ENCODE measurements around the gene LRRC49. TPM values are rescaled to one million over a fixed set of nuclear protein-coding genes. Genes with fewer than 3 reads are reported as not detected.

Gene LRRC49
- total and polyA plus RNA-seq, 10 of the 15 experiments (the other 5 are each of a cell fraction or from before 2014, with no cell fraction given): 1.4 to 3.7 (median 2.9) TPM

DNA sequence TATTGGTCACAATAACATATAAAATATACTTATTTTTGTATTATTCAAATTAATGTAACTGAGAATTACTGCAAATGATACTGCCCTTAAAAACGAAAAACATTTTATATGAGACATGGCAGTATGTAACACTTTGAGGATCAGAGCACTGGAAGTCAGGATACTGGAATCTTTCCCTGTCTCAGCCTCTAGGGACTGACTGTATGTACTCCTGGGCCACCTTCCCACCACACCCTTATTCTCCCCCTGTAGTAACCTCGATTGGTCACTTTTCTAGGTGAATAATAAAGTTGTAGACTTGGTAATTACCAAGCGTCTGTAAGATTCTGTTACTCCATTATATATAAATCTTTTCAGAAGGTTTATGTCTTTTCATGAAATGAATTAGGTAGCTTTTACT, 43.0 kb downstream of the LRRC49 start:
- H3K27ac ChIP-seq (ENCODE audit: control insufficient read depth, insufficient read depth): no peak overlapping the region
- H3K9ac ChIP-seq (ENCODE audit: control insufficient read depth, insufficient read depth, low read length): no peak overlapping the region
- no peak for TF ChIP-seq MTA3 (IDR thresholded peaks at IDR 0.05; ENCODE audit: borderline replicate concordance, low read length)
- TF ChIP-seq ASH2L (IDR thresholded peaks at IDR 0.05; ENCODE audit: borderline replicate concordance, low read depth): no peak
- TF ChIP-seq ATF7 (IDR thresholded peaks at IDR 0.05; ENCODE audit: low read depth): no peak
- TF ChIP-seq DPF2 (IDR thresholded peaks at IDR 0.05): no peak
- TF ChIP-seq JUND (IDR thresholded peaks at IDR 0.05; ENCODE audit: low read depth, low read length): no peak
- no peak for TF ChIP-seq CBX5 (IDR thresholded peaks at IDR 0.05; ENCODE audit: low read depth)
- TF ChIP-seq EED (IDR thresholded peaks at IDR 0.05; ENCODE audit: low read depth): no peak
- no peak for TF ChIP-seq EP300 (IDR thresholded peaks at IDR 0.05; ENCODE audit: borderline replicate concordance in 1 of 2, control insufficient read depth in 1 of 2, low read depth in 2 of 2, low read length in 2 of 2)
- TF ChIP-seq SMAD1 (IDR thresholded peaks at IDR 0.05; ENCODE audit: low read depth, partially characterized antibody): no peak
- no peak for TF ChIP-seq TCF12 (IDR thresholded peaks at IDR 0.05; ENCODE audit: low read depth, low read length)
- TF ChIP-seq WRNIP1 (IDR thresholded peaks at IDR 0.05; ENCODE audit: borderline replicate concordance, low read depth, low read length): no peak
- no peak for TF ChIP-seq TAF1 (IDR thresholded peaks at IDR 0.05; ENCODE audit: borderline replicate concordance, low read depth, low read length)
- TF ChIP-seq, protein P1, sequence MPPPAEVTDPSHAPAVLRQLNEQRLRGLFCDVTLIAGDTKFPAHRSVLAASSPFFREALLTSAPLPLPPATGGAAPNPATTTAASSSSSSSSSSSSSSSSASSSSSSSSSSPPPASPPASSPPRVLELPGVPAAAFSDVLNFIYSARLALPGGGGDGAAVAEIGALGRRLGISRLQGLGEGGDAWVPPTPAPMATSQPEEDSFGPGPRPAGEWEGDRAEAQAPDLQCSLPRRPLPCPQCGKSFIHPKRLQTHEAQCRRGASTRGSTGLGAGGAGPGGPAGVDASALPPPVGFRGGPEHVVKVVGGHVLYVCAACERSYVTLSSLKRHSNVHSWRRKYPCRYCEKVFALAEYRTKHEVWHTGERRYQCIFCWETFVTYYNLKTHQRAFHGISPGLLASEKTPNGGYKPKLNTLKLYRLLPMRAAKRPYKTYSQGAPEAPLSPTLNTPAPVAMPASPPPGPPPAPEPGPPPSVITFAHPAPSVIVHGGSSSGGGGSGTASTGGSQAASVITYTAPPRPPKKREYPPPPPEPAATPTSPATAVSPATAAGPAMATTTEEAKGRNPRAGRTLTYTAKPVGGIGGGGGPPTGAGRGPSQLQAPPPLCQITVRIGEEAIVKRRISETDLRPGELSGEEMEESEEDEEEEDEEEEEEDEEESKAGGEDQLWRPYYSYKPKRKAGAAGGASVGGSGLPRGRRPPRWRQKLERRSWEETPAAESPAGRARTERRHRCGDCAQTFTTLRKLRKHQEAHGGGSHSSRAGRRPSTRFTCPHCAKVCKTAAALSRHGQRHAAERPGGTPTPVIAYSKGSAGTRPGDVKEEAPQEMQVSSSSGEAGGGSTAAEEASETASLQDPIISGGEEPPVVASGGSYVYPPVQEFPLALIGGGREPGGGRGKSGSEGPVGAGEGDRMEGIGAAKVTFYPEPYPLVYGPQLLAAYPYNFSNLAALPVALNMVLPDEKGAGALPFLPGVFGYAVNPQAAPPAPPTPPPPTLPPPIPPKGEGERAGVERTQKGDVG (CRISPR knock-in tag; IDR thresholded peaks at IDR 0.05): no peak
- no peak for TF ChIP-seq CHD2 (IDR thresholded peaks at IDR 0.05; ENCODE audit: borderline replicate concordance, low read depth, low read length)
- TF ChIP-seq, protein P2, sequence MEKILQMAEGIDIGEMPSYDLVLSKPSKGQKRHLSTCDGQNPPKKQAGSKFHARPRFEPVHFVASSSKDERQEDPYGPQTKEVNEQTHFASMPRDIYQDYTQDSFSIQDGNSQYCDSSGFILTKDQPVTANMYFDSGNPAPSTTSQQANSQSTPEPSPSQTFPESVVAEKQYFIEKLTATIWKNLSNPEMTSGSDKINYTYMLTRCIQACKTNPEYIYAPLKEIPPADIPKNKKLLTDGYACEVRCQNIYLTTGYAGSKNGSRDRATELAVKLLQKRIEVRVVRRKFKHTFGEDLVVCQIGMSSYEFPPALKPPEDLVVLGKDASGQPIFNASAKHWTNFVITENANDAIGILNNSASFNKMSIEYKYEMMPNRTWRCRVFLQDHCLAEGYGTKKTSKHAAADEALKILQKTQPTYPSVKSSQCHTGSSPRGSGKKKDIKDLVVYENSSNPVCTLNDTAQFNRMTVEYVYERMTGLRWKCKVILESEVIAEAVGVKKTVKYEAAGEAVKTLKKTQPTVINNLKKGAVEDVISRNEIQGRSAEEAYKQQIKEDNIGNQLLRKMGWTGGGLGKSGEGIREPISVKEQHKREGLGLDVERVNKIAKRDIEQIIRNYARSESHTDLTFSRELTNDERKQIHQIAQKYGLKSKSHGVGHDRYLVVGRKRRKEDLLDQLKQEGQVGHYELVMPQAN (conservative IDR thresholded peaks at IDR 0.05): no peak
- TF ChIP-seq, protein P3, sequence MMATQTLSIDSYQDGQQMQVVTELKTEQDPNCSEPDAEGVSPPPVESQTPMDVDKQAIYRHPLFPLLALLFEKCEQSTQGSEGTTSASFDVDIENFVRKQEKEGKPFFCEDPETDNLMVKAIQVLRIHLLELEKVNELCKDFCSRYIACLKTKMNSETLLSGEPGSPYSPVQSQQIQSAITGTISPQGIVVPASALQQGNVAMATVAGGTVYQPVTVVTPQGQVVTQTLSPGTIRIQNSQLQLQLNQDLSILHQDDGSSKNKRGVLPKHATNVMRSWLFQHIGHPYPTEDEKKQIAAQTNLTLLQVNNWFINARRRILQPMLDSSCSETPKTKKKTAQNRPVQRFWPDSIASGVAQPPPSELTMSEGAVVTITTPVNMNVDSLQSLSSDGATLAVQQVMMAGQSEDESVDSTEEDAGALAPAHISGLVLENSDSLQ (IDR thresholded peaks at IDR 0.05): no peak
- no peak for TF ChIP-seq MEF2A (IDR thresholded peaks at IDR 0.05; ENCODE audit: insufficient read depth, low read depth, low read length)
- TF ChIP-seq HDGF (IDR thresholded peaks at IDR 0.05): no peak
- TF ChIP-seq POLR2A (IDR thresholded peaks at IDR 0.05; ENCODE audit: low read depth, low read length): no peak
- H4K20me1 ChIP-seq (ENCODE audit: control insufficient read depth, insufficient read depth): no peaks in the 10 kb centered on the region
- no peaks in the 10 kb centered on the region for H3K79me2 ChIP-seq (ENCODE audit: control insufficient read depth, insufficient read depth, low read length)
- H3K27me3 ChIP-seq (replicated peaks in 1 of 2; ENCODE audit: control insufficient read depth in 2 of 2, insufficient read depth in 2 of 2, low read length in 1 of 2): no peaks in the 10 kb centered on the region
- POLR2A ChIA-PET: no interaction called here
- peaks cover 6% of the 10 kb centered on the region; the same call in 1 of the 2 replicates for H3K4me1 ChIP-seq (ENCODE audit: control insufficient read depth, insufficient read depth, low read length)
- H3K9me3 ChIP-seq (replicated peaks; ENCODE audit: control insufficient read depth, insufficient read depth, low read length): no peaks in the 10 kb centered on the region
- H3K4me2 ChIP-seq (ENCODE audit: control insufficient read depth, insufficient read depth): no peak overlapping the region
- in situ Hi-C loops (cut with MboI) (no loop called here), intact Hi-C loops (cut with micrococcal nuclease; ENCODE audit: unreplicated experiment) (no loop called here)
- CTCF ChIA-PET: no interaction called here
- RAD21 ChIA-PET (ENCODE audit: unreplicated experiment): no interaction called here
- SMC1A ChIA-PET (ENCODE audit: uncharacterized antibody, unreplicated experiment): interaction anchor here (1.2 kb wide), 1 partner anchor 45 kb away, joined by 3 read pairs; no protein-coding TSS in a partner anchor
- WGBS (ENCODE audit: insufficient coverage, insufficient replicate concordance, low lambda C conversion rate, missing lambda C conversion rate): 48% methylated on average over 3 of the region's 3 CpGs
- no TSS peak for BruUV-seq (replicated peaks)
- H3K4me3 ChIP-seq: no peak overlapping the region
- no peaks in the 10 kb centered on the region for H3K36me3 ChIP-seq (ENCODE audit: control insufficient read depth in 2 of 2, insufficient read depth in 2 of 2, low read length in 1 of 2)
- FAIRE-seq: no peak
- ATAC-seq: no peak
- DNase-seq (ENCODE audit: low read depth, low spot score): no peak
- H2AFZ ChIP-seq (ENCODE audit: control insufficient read depth, low read depth, low read length): no peak overlapping the region

All from GM12878 (cell line).